H1 (cell line): ENCODE results near the gene LSG1. TPM values are rescaled to one million over a fixed set of nuclear protein-coding genes. Genes with fewer than 3 reads are reported as not detected.

Experiments used
- CTCF ChIA-PET: fragments of 300-600 bp; sonication (Branson Sonifier 250); formaldehyde crosslinking; loops from one replicate; lab custom pipeline; 2021; ENCODE audit not compliant: partially characterized antibody; lab: Charles Lee
- POLR2A ChIA-PET: fragments of 300-600 bp; sonication (Branson Sonifier 250); formaldehyde crosslinking; loops from one replicate; lab custom pipeline; 2021; ENCODE audit warnings: inconsistent platforms; ENCODE audit not compliant: partially characterized antibody; lab: Charles Lee
- DNase-seq, 2 experiments: peaks; one replicate each; pipeline versions ENCODE4 v3.0.0 to v3.0.0-alpha.2; 2010 to 2022; ENCODE audit warnings: low spot score in 2 of 2, low read depth in 1 of 2, mixed read lengths in 1 of 2
- FAIRE-seq: peaks from 2 replicates; lab custom pipeline; 2011; peaks lifted over from hg19 to GRCh38; lab: Jason Lieb, UNC
- H2AFZ ChIP-seq: 2 replicates; pipeline ENCODE4 v1.8.1; 2012; ENCODE audit warnings: low read length, inconsistent platforms
- H2AK5ac ChIP-seq: 2 replicates; pipeline ENCODE4 v1.6.1; 2013; ENCODE audit warnings: low read depth, low read length
- H2BK120ac ChIP-seq: replicated peaks from 2 replicates; pipeline ENCODE3; 2013; ENCODE audit warnings: low read depth, low read length, inconsistent platforms
- H2BK12ac ChIP-seq: 2 replicates; pipeline ENCODE4 v1.6.1; 2013; ENCODE audit warnings: low read depth, low read length
- H2BK15ac ChIP-seq: 2 replicates; pipeline ENCODE4 v1.6.1; 2013; ENCODE audit warnings: low read length
- H2BK20ac ChIP-seq: 2 replicates; pipeline ENCODE4 v1.6.1; 2013; ENCODE audit warnings: low read length
- H2BK5ac ChIP-seq: 2 replicates; pipeline ENCODE4 v1.6.1; 2013; ENCODE audit warnings: low read depth, low read length
- H3K14ac ChIP-seq: 2 replicates; pipeline ENCODE4 v1.6.1; 2013; ENCODE audit warnings: inconsistent platforms; ENCODE audit not compliant: insufficient read length
- H3K18ac ChIP-seq: 2 replicates; pipeline ENCODE4 v1.6.1; 2013; ENCODE audit warnings: low read length; ENCODE audit errors: extremely low read depth
- H3K23ac ChIP-seq: 2 replicates; pipeline ENCODE4 v1.6.1; 2013; ENCODE audit warnings: inconsistent platforms; ENCODE audit not compliant: insufficient read length
- H3K23me2 ChIP-seq: 2 replicates; pipeline ENCODE4 v1.6.1; 2013; ENCODE audit warnings: low read depth, low read length
- H3K27ac ChIP-seq: 2 replicates; pipeline ENCODE4 v1.6.1; 2011; ENCODE audit warnings: low read depth, low read length, inconsistent platforms
- H3K27me3 ChIP-seq, 4 experiments: replicated peaks in 1 of 4; 1 replicate in 1 of 4; 2 replicates in 3 of 4; pipeline versions ENCODE4 v1.6.1 to v1.8.1; 2011 to 2013; ENCODE audit warnings: low read length in 3 of 4, mild to moderate bottlenecking in 3 of 4, inconsistent platforms in 2 of 4, mixed read lengths in 2 of 4, moderate library complexity in 1 of 4; ENCODE audit not compliant: control insufficient read depth in 3 of 4, insufficient read depth in 3 of 4; ENCODE audit errors: extremely low read depth in 1 of 4
- H3K36me3 ChIP-seq, 4 experiments: 2 replicates each; pipeline versions ENCODE4 v1.6.1 to v1.8.1; 2011 to 2013; ENCODE audit warnings: mild to moderate bottlenecking in 4 of 4, low read length in 3 of 4, moderate library complexity in 2 of 4, control low read depth in 1 of 4, inconsistent platforms in 1 of 4; ENCODE audit not compliant: insufficient read depth in 4 of 4, control insufficient read depth in 2 of 4
- H3K4ac ChIP-seq: replicated peaks from 2 replicates; pipeline ENCODE3; 2013; ENCODE audit warnings: low read length, low read depth, mixed read lengths, inconsistent platforms; ENCODE audit not compliant: insufficient read length
- H3K4me1 ChIP-seq, 4 experiments: replicated peaks in 1 of 4; 1 replicate in 1 of 4; 2 replicates in 3 of 4; pipeline versions ENCODE4 v1.6.1 to v1.8.1; 2011 to 2013; ENCODE audit warnings: low read length in 3 of 4, inconsistent platforms in 2 of 4, mixed read lengths in 1 of 4; ENCODE audit not compliant: insufficient read depth in 4 of 4, control insufficient read depth in 3 of 4
- H3K4me2 ChIP-seq, 2 experiments: 2 replicates each; pipeline versions ENCODE4 v1.6.1 to v1.8.1; 2011 to 2013; ENCODE audit warnings: low read depth in 2 of 2, low read length in 2 of 2, control low read depth in 1 of 2, inconsistent platforms in 1 of 2, mild to moderate bottlenecking in 1 of 2; ENCODE audit not compliant: insufficient read depth in 1 of 2
- H3K4me3 ChIP-seq, 4 experiments: fragments of 200-600, 300-600 bp in 1 of 4; sonication (generic), shearing (Covaris generic), sonication (Bioruptor Twin) in 1 of 4; 2 replicates each; pipeline versions ENCODE4 v1.5.1 to v1.8.1; 2011 to 2016; ENCODE audit warnings: low read length in 4 of 4, low read depth in 3 of 4, control low read depth in 2 of 4, inconsistent platforms in 2 of 4, mild to moderate bottlenecking in 2 of 4, mixed read lengths in 1 of 4, moderate library complexity in 1 of 4; ENCODE audit not compliant: insufficient read depth in 2 of 4; ENCODE audit errors: extremely low read depth in 1 of 4
- H3K56ac ChIP-seq: replicated peaks from 2 replicates; pipeline ENCODE3; 2013; ENCODE audit warnings: low read depth, mild to moderate bottlenecking, mixed read lengths, low read length, inconsistent platforms; ENCODE audit not compliant: insufficient read length
- H3K79me1 ChIP-seq: 2 replicates; pipeline ENCODE4 v1.6.1; 2013; ENCODE audit warnings: low read depth, low read length, control low read depth
- H3K79me2 ChIP-seq, 2 experiments: 2 replicates each; pipeline versions ENCODE4 v1.6.1 to v1.8.1; 2012 to 2013; ENCODE audit warnings: low read length in 2 of 2, mild to moderate bottlenecking in 2 of 2, inconsistent platforms in 1 of 2; ENCODE audit not compliant: insufficient read depth in 2 of 2, control insufficient read depth in 1 of 2
- H3K9ac ChIP-seq, 4 experiments: replicated peaks in 1 of 4; 1 replicate in 1 of 4; 2 replicates in 3 of 4; pipeline versions ENCODE4 v1.6.1 to v1.8.1; 2011 to 2013; ENCODE audit warnings: low read depth in 3 of 4, low read length in 3 of 4, control low read depth in 2 of 4, mild to moderate bottlenecking in 2 of 4, moderate library complexity in 2 of 4, inconsistent platforms in 1 of 4; ENCODE audit errors: extremely low read depth in 1 of 4
- H3K9me3 ChIP-seq, 2 experiments: 2 replicates each; pipeline versions ENCODE4 v1.6.1 to v1.8.1; 2012 to 2013; ENCODE audit warnings: mild to moderate bottlenecking in 2 of 2, moderate library complexity in 2 of 2, control low read depth in 1 of 2, inconsistent platforms in 1 of 2, low read depth in 1 of 2, low read length in 1 of 2, mixed read lengths in 1 of 2; ENCODE audit not compliant: insufficient read depth in 2 of 2
- H4K20me1 ChIP-seq, 2 experiments: replicated peaks in 1 of 2; 2 replicates each; pipeline versions ENCODE3 to v1.8.1; 2011 to 2013; ENCODE audit warnings: inconsistent platforms in 2 of 2, low read length in 2 of 2, mild to moderate bottlenecking in 1 of 2; ENCODE audit not compliant: insufficient read depth in 2 of 2, control insufficient read depth in 1 of 2
- H4K5ac ChIP-seq: 2 replicates; pipeline ENCODE4 v1.6.1; 2013; ENCODE audit warnings: low read length, low read depth, mixed read lengths, inconsistent platforms; ENCODE audit not compliant: insufficient read length
- H4K8ac ChIP-seq: 2 replicates; pipeline ENCODE4 v1.8.0; 2013; ENCODE audit warnings: mild to moderate bottlenecking, moderate library complexity, low read length, inconsistent platforms; ENCODE audit not compliant: insufficient read depth; ENCODE audit errors: extremely low read depth
- H4K91ac ChIP-seq: replicated peaks from 2 replicates; pipeline ENCODE3; 2013; ENCODE audit warnings: low read length, mixed read lengths, inconsistent platforms; ENCODE audit not compliant: insufficient read length
- BACH1 ChIP-seq: IDR thresholded peaks from 2 replicates; pipeline ENCODE4 v1.6.1; 2012; ENCODE audit warnings: low read length, improper control_type of control experiment
- CTBP2 ChIP-seq: IDR thresholded peaks from 2 replicates; pipeline ENCODE4 v1.7.0; 2011; ENCODE audit warnings: borderline replicate concordance, mild to moderate bottlenecking, moderate library complexity, mixed read lengths, low read length; ENCODE audit not compliant: insufficient read depth, insufficient read length
- WGBS, 2 experiments: shearing (Covaris generic) in 1 of 2; methylation state at CpG; one replicate each; pipeline versions ENCODE4 v1.1.6 to v1.1.7; 2013 to 2015; ENCODE audit warnings: low lambda C conversion rate in 2 of 2, mixed read lengths in 2 of 2, inconsistent platforms in 1 of 2, low coverage in 1 of 2, missing lambda C conversion rate in 1 of 2; ENCODE audit not compliant: insufficient replicate concordance in 2 of 2, insufficient coverage in 1 of 2, insufficient read length in 1 of 2; ENCODE audit errors: extremely low coverage in 1 of 2, missing lambda C conversion rate in 1 of 2; 5-methylcytosine and 5-hydroxymethylcytosine counted together
- polyA plus RNA-seq, 7 experiments: library from polyadenylated mRNA; depleted of rRNA in 3 of 7; stranded (reverse) in 5 of 7; unstranded in 2 of 7; fragments of >200 nt in 5 of 7; fragments of 200-250 nt in 2 of 7; gene quantifications; 1 replicate in 5 of 7; 2 replicates in 1 of 7; 4 replicates in 1 of 7; pipeline versions ENCODE4 v1.2.1 to v1.2.3, GENCODE V29; 2011 to 2013; ENCODE audit warnings: missing spikeins in 2 of 7, mixed read lengths in 2 of 7
- total RNA-seq: library from RNA; stranded (reverse); fragmentation: NEBNext Ultra II Directional; extraction: Animal tissue kit (Norgen Biotek cat#: 25700); gene quantifications from 2 replicates; pipeline ENCODE4 v1.2.1, GENCODE V29; 2021

LSG1 gene
- total and polyA plus RNA-seq, 2 of the 8 experiments (the other 6 are each of a cell fraction or from before 2014, with no cell fraction given) = 23.7 to 47.6 TPM

- Histone ChIP-seq H3K18ac (peak overlapping the region; percentile 6; the same call in 1 of the 2 replicates), H3K4me2 (peak overlapping the region; percentile 90 to 97), H3K9ac (no peak overlapping the region), H2AFZ (peak overlapping the region; percentile 36; the same call in 1 of the 2 replicates), H2BK20ac (no peak overlapping the region), H3K23ac (no peak overlapping the region), H3K4ac (no peak overlapping the region), H3K4me3 (peak overlapping the region; percentile 42 to 79 (median 70)), H3K23me2 (peaks cover 22% of the 10 kb centered on the region; the same call in 1 of the 2 replicates), H3K79me1 (no peaks in the 10 kb centered on the region), H4K20me1 (peaks cover 0 to 5% of the 10 kb centered on the region in 2 experiments), H3K9me3 (no peaks in the 10 kb centered on the region)
- WGBS, 2 experiments = 2% methylated on average over 19 of the region's 29 CpGs; no CpG with 5 or more reads in 1 of the 2 experiments
- CTCF ChIA-PET = interaction anchor here (0.6 to 9.3 kb wide), 26 partner anchors 10 to 585 kb away, joined by 3 to 110 read pairs (median 5); partner anchors contain the start of genes LSG1 and XXYLT1
- TF ChIP-seq BACH1 = no peak
- TF ChIP-seq CTBP2 = peak; percentile 30
- TF ChIP-seq, all 59 proteins: peak for 1
- Histone ChIP-seq H3K4me1 (peaks cover 0 to 13% (median 10%) of the 10 kb centered on the region in 4 experiments; a peak in 6 of 7 replicates), H2BK12ac (no peak overlapping the region), H3K14ac (no peak overlapping the region), H4K8ac (0 out of 2 replicates have a peak overlapping the region, but pooled peaks have one; percentile 9), H2AK5ac (no peak overlapping the region), H2BK15ac (no peak overlapping the region), H2BK120ac (no peak overlapping the region), H3K79me2 (no peaks in the 10 kb centered on the region), H2BK5ac (no peak overlapping the region), H3K27ac (no peak overlapping the region), H3K36me3 (no peaks in the 10 kb centered on the region), H4K5ac (no peak overlapping the region), H3K56ac (no peak overlapping the region), H4K91ac (no peak overlapping the region), H3K27me3 (peaks cover 7 to 36% (median 29%) of the 10 kb centered on the region in 4 experiments)
- POLR2A ChIA-PET = interaction anchor here (0.6 to 3.7 kb wide), 20 partner anchors 10 to 584 kb away, joined by 3 to 30 read pairs (median 4); partner anchors contain the start of genes LSG1 and TMEM44
- DNase-seq (no peak), FAIRE-seq (no peak)
Measured at GRCh38 chr3:194686414-194686815, 14.4 kb upstream of the LSG1 start.
